Activated B cell treated with CpG ODN at 0.5 μM for 24 hours (primary cell): ENCODE results near the gene RTN4. TPM values are rescaled to one million over a fixed set of nuclear protein-coding genes. Genes with fewer than 3 reads are reported as not detected.

ENCODE experiments used
- ATAC-seq: fragments of 200-7000 bp; cut with Tn5 transposase; one replicate; pipeline ENCODE4 v1.10.0; 2021; ENCODE audit warnings: low read depth, mild to moderate bottlenecking, moderate library complexity
- CTCF ChIA-PET: fragments of 350-600 bp; sonication (Branson Sonifier 250); formaldehyde crosslinking; loops from one replicate; lab custom pipeline; 2021; ENCODE audit warnings: antibody characterized with exemption; lab: Charles Lee
- POLR2A ChIA-PET: fragments of 350-600 bp; sonication (Branson Sonifier 250); formaldehyde crosslinking; loops from one replicate; lab custom pipeline; 2021; ENCODE audit warnings: antibody characterized with exemption; lab: Charles Lee
- DNase-seq: peaks from one replicate; pipeline ENCODE4 v3.0.0; 2022
- H3K27ac Mint-ChIP-seq: one replicate; pipeline ENCODE4 v1.8.0; 2020; ENCODE audit warnings: mixed read lengths
- H3K27me3 Mint-ChIP-seq: one replicate; pipeline ENCODE4 v1.8.0; 2021; ENCODE audit warnings: mixed read lengths
- H3K36me3 Mint-ChIP-seq: one replicate; pipeline ENCODE4 v1.8.0; 2021; ENCODE audit warnings: low read depth, mixed read lengths
- H3K4me1 Mint-ChIP-seq: one replicate; pipeline ENCODE4 v1.8.0; 2021; ENCODE audit warnings: mixed read lengths
- H3K4me3 Mint-ChIP-seq: one replicate; pipeline ENCODE4 v1.8.0; 2020; ENCODE audit warnings: mild to moderate bottlenecking, mixed read lengths
- H3K9me3 Mint-ChIP-seq: one replicate; pipeline ENCODE4 v1.8.0; 2020; ENCODE audit warnings: mixed read lengths
- intact Hi-C: fragments of 100-400 bp; cut with micrococcal nuclease; formaldehyde crosslinking; loops from one replicate; pipeline ENCODE4 v1.15.1; 2024
- total RNA-seq: library from RNA; stranded (reverse); gene quantifications from 2 replicates; pipeline ENCODE4 v1.2.3, GENCODE V29; 2022
- TF ChIP-seq, protein P1 (sequence below): fragments of 200-600 bp; IDR thresholded peaks from one replicate; pipeline ENCODE4 v1.8.0; 2022; ENCODE audit warnings: antibody characterized with exemption, mild to moderate bottlenecking

The RTN4 gene
- total RNA-seq, 1 donor from 2014 or later: 60.5 TPM

DNA sequence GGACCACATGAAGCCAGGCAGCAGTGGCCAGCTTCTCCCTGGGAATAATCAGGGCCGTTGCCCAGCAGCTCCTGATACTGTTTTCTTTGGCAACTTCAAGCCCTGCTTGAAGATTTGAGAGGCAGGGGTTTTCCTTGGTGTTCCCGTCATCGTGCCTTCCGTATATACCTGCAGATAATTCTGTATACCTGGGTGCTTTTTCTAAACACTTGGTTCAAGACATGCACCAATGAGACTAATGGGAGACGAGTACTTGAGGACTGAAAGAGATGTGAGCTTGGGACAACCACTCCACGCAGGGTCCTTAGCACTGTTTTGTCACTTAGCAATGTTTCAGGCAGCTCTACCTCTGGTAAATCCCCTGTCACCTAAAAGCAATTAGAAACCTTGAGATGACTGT is 118.8 kb downstream of the RTN4 start:
- ChIA-PET CTCF (no interaction called here), POLR2A (no interaction called here)
- Mint-ChIP-seq H3K27me3 (no peaks in the 10 kb centered on the region), H3K4me1 (no peaks in the 10 kb centered on the region), H3K36me3 (peaks cover 11% of the 10 kb centered on the region), H3K9me3 (no peaks in the 10 kb centered on the region), H3K27ac (no peak overlapping the region), H3K4me3 (no peak overlapping the region)
- intact Hi-C loops: no loop called here
- DNase-seq: no peak
- TF ChIP-seq, protein P1, sequence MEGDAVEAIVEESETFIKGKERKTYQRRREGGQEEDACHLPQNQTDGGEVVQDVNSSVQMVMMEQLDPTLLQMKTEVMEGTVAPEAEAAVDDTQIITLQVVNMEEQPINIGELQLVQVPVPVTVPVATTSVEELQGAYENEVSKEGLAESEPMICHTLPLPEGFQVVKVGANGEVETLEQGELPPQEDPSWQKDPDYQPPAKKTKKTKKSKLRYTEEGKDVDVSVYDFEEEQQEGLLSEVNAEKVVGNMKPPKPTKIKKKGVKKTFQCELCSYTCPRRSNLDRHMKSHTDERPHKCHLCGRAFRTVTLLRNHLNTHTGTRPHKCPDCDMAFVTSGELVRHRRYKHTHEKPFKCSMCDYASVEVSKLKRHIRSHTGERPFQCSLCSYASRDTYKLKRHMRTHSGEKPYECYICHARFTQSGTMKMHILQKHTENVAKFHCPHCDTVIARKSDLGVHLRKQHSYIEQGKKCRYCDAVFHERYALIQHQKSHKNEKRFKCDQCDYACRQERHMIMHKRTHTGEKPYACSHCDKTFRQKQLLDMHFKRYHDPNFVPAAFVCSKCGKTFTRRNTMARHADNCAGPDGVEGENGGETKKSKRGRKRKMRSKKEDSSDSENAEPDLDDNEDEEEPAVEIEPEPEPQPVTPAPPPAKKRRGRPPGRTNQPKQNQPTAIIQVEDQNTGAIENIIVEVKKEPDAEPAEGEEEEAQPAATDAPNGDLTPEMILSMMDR: no peak
- no peak for ATAC-seq

DNA sequence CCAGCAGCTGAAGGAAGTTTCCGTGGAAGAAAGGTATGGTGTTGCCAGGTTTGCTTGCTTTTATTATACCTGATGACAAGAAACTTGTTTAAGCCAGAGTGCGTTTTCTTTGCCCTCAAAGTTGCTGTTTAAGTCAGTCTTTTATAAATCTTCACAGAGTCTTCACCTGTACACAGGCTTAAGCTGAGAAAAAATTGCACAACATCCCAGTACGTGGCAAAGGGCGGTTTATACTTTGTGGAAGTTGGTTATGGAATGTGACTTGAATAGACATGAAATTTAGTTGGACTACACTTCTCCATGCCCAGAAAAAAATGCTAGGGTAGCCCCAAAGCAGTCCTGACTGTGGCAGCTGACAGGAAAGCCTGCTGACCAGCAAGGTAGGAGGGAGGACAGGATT is 121.5 kb downstream of the RTN4 start:
- POLR2A ChIA-PET: no interaction called here
- H3K27me3 Mint-ChIP-seq: no peaks in the 10 kb centered on the region
- no peak overlapping the region for H3K4me3 Mint-ChIP-seq
- H3K27ac Mint-ChIP-seq: no peak overlapping the region
- no peak for DNase-seq
- CTCF ChIA-PET: no interaction called here
- no peak for ATAC-seq
- TF ChIP-seq, protein P1: no peak
- no peaks in the 10 kb centered on the region for H3K4me1 Mint-ChIP-seq
- H3K9me3 Mint-ChIP-seq: no peaks in the 10 kb centered on the region
- intact Hi-C loops: no loop called here
- H3K36me3 Mint-ChIP-seq: peaks cover 11% of the 10 kb centered on the region

DNA sequence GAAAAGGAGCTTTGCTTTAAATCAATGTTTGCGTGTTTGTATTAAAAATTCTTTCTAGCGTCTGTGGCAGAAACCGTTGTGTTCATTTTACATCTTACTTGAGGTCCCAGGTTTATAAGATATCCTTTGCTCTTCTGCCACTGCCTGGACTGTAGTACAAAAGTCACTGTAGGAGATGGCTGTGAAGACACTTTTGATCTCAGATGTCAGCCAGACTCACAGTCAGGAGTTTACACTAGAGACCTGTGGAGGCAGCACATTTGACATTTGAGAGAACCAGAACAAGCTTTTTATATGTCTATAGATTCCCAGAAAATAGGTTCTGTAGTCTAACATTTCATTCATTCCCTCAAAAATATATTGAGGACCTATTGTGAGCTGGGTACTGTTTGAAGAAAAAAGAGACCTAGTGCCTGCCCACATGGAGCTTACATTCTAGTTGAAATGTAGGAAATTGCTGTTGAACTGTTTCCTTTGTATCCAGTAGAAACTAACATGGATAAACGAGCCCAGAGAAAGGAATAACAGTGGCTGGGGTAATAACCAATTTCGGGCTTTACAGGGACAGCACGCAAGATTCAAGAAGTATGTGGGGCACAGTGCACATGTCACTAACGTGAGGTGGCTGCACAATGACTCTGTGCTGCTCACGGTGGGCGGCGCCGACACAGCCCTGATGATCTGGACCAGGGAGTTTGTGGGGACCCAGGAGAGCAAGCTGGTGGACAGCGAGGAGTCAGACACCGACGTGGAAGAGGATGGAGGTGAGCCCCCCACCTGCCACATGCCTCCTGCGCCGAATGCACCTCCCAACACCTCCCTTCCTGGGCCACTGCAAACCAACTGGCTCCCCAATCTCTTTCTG is 122.3 kb downstream of the RTN4 start:
- TF ChIP-seq, protein P1: no peak
- POLR2A ChIA-PET: no interaction called here
- H3K4me1 Mint-ChIP-seq: no peaks in the 10 kb centered on the region
- H3K4me3 Mint-ChIP-seq: no peak overlapping the region
- no peaks in the 10 kb centered on the region for H3K9me3 Mint-ChIP-seq
- ATAC-seq: no peak
- H3K36me3 Mint-ChIP-seq: peaks cover 11% of the 10 kb centered on the region
- no peak overlapping the region for H3K27ac Mint-ChIP-seq
- DNase-seq: no peak
- CTCF ChIA-PET: interaction anchor here (0.7 kb wide), 1 partner anchor 28 kb away, joined by 3 read pairs; no protein-coding TSS in a partner anchor
- intact Hi-C loops: no loop called here
- no peaks in the 10 kb centered on the region for H3K27me3 Mint-ChIP-seq

DNA sequence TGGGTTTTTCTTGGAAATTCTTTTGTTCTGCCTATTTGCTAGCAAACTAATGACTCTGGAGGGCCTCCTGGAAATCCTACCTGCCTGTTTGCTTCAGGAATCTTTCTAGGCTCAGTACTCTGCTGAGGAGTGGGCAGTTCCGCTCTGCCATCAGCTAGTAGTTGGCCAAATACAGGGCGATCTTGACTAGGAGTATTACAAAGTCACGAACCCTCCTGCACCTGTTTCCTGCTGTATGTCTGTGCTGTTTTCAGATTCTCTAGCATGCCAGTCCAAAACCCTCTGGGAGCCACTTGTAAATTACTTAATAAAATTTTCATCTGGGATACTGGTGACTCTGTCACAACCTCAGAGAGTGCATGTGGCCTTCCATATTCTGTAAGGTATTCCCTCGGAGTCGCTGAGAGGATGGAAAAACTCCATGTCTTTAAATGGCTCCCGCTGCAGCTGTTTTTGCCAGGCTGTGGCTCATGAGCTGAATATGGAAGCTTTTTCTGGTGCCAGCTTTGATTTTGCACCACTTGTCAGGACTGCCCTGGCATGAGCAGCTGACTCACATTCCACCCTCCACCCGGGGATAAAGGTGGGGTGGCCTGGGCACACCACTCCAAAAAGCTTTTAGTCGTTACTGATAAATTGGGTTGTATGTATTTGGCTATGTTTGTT is 123.0 kb downstream of the RTN4 start:
- ATAC-seq: no peak
- DNase-seq: no peak
- H3K4me1 Mint-ChIP-seq: no peaks in the 10 kb centered on the region
- H3K27ac Mint-ChIP-seq: no peak overlapping the region
- peaks cover 11% of the 10 kb centered on the region for H3K36me3 Mint-ChIP-seq
- H3K27me3 Mint-ChIP-seq: no peaks in the 10 kb centered on the region
- intact Hi-C loops: no loop called here
- POLR2A ChIA-PET: no interaction called here
- TF ChIP-seq, protein P1: no peak
- H3K4me3 Mint-ChIP-seq: no peak overlapping the region
- H3K9me3 Mint-ChIP-seq: no peaks in the 10 kb centered on the region
- CTCF ChIA-PET: interaction anchor here (0.7 kb wide), 1 partner anchor 28 kb away, joined by 3 read pairs; no protein-coding TSS in a partner anchor

DNA sequence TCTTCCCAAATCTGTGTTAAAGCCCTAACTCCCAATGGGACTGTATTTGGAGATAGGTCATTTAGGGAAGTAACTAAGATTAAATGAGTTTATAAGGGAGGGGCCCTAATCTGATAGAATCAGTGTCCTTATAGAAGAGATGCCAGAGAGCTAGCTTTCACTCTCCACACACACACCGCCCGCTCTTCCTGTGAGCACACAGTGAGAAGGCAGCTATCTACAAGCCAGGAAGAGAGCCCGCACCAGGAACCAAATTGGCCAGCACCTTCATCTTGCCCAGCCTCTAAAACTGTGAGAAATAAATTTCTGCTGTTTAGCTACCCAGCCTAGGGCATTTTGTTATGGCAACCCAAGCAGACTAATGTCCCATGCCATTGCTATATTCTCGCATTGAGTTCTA is 125.2 kb downstream of the RTN4 start:
- no peak overlapping the region for H3K4me3 Mint-ChIP-seq
- CTCF ChIA-PET: no interaction called here
- peaks cover 19% of the 10 kb centered on the region for H3K36me3 Mint-ChIP-seq
- H3K9me3 Mint-ChIP-seq: peaks cover 4% of the 10 kb centered on the region
- TF ChIP-seq, protein P1: no peak
- DNase-seq: no peak
- no peaks in the 10 kb centered on the region for H3K4me1 Mint-ChIP-seq
- no peaks in the 10 kb centered on the region for H3K27me3 Mint-ChIP-seq
- no peak overlapping the region for H3K27ac Mint-ChIP-seq
- intact Hi-C loops: no loop called here
- POLR2A ChIA-PET: no interaction called here
- ATAC-seq: no peak
